GM12875 (cell line): ENCODE data around the gene DDX25.
A peak's percentile ranks its signal among the peaks of the same experiment; 100 is the strongest.

Experiments used
- H3K4me3 ChIP-seq: one replicate; pipeline ENCODE4 v1.5.1; 2011; ENCODE audit warnings: low read depth, low read length, control low read depth
- TF ChIP-seq, protein P1 (sequence below): IDR thresholded peaks from 2 replicates; pipeline ENCODE4 v1.5.1; 2011; ENCODE audit warnings: low read depth, mild to moderate bottlenecking, control low read depth, inconsistent platforms, low read length, moderate library complexity, borderline replicate concordance; ENCODE audit not compliant: insufficient read depth

The DDX25 gene

DNA sequence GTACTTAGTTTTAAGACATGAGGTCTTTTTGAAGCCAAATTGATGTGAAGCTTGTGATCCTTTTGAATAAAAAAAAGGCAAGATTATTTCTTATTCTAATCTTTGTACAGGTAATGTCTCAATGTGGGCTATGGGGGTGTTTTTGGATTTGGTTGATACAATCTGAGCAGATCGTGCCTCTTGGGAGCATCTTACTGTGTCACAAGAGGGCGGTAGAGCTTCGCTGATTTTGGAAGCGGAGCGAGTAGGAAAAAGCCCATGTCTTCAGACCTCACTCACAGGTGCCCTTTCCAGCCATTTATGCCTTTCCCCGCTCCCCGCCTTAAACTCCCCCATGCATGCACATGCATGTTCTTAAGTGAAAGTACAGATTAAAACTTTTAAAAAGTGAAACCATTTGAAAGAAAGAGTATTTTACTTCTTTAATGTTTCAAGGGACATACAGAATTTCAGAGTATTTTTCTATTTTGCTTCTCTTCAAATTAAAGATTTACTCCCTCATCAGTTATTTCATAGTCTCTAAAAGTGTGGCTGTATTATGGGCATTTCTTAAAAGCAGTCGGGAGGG, 18.8 kb downstream of the DDX25 start:
- TF ChIP-seq, protein P1, sequence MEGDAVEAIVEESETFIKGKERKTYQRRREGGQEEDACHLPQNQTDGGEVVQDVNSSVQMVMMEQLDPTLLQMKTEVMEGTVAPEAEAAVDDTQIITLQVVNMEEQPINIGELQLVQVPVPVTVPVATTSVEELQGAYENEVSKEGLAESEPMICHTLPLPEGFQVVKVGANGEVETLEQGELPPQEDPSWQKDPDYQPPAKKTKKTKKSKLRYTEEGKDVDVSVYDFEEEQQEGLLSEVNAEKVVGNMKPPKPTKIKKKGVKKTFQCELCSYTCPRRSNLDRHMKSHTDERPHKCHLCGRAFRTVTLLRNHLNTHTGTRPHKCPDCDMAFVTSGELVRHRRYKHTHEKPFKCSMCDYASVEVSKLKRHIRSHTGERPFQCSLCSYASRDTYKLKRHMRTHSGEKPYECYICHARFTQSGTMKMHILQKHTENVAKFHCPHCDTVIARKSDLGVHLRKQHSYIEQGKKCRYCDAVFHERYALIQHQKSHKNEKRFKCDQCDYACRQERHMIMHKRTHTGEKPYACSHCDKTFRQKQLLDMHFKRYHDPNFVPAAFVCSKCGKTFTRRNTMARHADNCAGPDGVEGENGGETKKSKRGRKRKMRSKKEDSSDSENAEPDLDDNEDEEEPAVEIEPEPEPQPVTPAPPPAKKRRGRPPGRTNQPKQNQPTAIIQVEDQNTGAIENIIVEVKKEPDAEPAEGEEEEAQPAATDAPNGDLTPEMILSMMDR: peak; percentile 81
- no peak overlapping the region for H3K4me3 ChIP-seq

DNA sequence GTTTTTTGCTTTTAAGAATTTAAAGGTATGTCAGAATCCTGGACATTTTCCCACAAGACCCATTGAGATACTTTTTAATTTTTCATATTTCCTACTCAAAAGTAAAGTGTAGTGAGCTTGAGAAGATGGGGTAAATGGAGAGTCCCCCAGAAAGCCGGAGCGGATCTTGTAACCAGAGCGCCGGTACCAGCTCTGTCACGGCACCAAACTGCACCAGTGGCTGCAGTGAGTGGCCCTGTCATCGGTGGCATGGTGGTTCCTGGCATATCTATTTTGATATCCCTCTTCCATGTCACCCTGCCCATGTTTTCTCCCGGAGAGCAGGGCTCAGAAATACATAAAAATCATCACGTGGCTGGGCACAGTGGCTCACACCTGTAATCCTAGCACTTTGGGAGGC, 19.3 kb downstream of the DDX25 start:
- TF ChIP-seq, protein P1: no peak

DNA sequence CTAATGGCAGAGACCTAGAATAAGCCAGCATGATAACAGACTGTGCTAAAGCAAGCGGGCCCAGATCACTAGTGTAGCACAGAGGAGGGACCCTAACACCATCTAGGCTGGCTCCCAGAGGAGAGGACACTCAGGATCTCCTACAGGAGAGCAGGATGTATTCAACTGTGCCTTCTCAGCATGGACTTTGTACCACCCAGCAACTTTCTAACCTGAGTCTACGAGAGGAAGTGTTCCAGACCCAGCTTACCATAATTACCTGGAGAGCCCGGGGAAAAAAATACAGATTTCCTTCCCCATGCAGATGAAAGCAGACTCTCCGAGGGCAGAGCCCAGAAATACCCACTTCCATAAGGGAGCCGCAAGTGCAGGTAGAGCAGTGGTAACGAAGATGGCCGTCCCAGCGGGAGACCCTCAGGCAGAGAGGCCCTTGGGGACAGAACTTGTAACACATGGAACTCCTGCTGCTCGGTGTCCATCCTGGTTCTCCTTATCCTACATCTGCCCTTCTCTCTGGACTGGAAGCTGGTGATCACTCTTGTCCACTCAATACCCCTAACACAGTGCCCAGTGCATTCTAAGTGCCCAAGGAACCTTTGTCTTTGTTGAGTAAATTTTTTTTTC, 20.2 kb downstream of the DDX25 start:
- TF ChIP-seq, protein P1: no peak

More for the DNA sequence above, 19.3 kb downstream of the DDX25 start:
- no peak overlapping the region for H3K4me3 ChIP-seq

DNA sequence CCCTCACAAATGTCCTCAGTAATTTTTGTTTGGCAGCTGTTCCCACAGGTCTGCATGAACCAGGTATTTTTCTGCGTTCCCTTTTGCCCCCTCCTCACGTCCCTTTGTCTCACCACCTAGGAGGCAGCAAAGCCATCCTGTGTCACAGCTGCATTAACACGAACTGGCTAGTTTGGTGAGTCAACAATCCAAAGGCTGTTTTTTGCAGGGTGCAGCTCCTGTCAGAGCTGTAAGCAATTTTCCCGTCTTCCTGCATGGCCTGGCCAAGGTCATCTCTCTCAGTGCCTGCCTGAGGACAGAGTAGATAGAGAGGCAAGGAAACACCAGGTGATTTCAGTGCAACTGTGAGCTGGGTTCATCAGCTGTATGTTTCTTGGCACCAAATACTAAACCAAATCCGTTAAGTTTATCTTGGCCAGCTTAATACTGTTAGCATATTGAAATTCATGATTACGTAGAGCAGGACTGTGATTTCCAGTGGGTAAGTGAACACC, 21.0 kb downstream of the DDX25 start:
- H3K4me3 ChIP-seq: no peak overlapping the region
- TF ChIP-seq, protein P1: no peak

More for the DNA sequence above, 20.2 kb downstream of the DDX25 start:
- H3K4me3 ChIP-seq: no peak overlapping the region

DNA sequence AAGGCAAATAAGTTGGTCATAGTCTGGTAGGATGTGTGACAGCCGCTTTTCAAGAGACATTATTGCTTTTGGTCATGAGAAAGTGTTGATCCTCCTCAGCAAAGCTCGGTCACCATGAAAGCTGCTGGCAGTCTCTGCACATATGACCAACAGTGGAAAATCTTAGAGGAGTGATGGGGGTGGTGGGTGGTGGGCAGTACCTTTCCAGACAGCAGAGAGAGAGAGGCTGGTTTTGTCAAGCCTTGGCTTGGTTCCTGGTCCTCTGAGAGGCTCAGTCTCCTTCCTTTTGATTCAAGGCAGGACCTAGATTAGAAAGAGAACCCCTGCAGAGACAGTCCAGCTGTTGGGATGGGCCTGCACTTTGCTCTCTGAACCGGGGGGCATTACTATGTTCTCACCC, 21.5 kb downstream of the DDX25 start:
- no peak overlapping the region for H3K4me3 ChIP-seq
- TF ChIP-seq, protein P1: no peak

DNA sequence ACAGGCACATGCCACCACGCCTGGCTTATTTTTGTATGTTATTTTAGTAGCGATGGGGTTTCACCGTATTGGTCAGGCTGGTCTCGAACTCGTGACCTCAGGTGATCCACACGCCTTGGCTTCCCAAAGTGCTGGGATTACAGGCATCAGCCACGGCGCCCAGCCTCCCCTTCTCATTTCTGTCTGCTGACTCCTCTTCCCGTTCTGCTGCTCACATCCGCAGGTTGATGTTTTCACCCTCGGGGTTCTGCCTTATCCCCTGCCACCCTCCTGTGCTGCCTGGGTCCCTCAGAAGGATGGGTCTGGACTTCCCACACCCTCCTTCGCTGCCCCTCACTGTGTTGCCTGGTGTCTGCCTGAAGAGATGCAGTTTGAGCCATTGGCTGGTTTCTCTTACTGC, 22.4 kb downstream of the DDX25 start:
- TF ChIP-seq, protein P1: no peak
- no peak overlapping the region for H3K4me3 ChIP-seq
